ENCODE data around the gene HEATR5B.
A peak's percentile ranks its signal among the peaks of the same experiment; 100 is the strongest.

The HEATR5B gene

GRCh38 chr2:36964496-36965058 is 119.6 kb downstream of the HEATR5B start:
- no peak for DNase-seq (ENCODE audit: low read depth)
- TF ChIP-seq, protein P1, sequence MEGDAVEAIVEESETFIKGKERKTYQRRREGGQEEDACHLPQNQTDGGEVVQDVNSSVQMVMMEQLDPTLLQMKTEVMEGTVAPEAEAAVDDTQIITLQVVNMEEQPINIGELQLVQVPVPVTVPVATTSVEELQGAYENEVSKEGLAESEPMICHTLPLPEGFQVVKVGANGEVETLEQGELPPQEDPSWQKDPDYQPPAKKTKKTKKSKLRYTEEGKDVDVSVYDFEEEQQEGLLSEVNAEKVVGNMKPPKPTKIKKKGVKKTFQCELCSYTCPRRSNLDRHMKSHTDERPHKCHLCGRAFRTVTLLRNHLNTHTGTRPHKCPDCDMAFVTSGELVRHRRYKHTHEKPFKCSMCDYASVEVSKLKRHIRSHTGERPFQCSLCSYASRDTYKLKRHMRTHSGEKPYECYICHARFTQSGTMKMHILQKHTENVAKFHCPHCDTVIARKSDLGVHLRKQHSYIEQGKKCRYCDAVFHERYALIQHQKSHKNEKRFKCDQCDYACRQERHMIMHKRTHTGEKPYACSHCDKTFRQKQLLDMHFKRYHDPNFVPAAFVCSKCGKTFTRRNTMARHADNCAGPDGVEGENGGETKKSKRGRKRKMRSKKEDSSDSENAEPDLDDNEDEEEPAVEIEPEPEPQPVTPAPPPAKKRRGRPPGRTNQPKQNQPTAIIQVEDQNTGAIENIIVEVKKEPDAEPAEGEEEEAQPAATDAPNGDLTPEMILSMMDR (IDR thresholded peaks at IDR 0.05; ENCODE audit: control insufficient read depth, extremely low read depth, insufficient read depth): no peak
- H3K4me3 ChIP-seq (ENCODE audit: low read depth, low read length): no peak overlapping the region; the same call in 1 of the 2 replicates

DNA sequence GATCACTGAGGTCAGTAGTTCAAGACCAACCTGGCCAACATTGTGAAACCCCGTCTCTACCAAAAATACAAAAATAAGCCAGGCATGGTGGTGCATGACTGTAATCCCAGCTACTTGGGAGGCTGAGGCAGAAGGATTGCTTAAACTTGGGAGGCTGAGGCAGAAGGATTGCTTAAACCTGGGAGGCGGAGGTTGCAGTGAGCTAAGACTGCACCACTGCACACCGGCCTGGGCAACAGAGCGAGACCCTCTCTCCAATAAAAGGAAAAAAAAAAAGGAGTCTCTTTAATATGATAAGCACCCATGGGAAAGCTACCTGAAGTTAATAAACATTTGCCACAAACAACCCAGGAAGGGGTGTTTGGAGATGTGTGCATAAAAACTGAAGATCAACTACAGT is 120.4 kb downstream of the HEATR5B start:
- H3K4me3 ChIP-seq (ENCODE audit: low read depth, low read length): no peak overlapping the region
- TF ChIP-seq, protein P1 (IDR thresholded peaks at IDR 0.05; ENCODE audit: control insufficient read depth, extremely low read depth, insufficient read depth): no peak
- DNase-seq (ENCODE audit: low read depth): no peak

DNA sequence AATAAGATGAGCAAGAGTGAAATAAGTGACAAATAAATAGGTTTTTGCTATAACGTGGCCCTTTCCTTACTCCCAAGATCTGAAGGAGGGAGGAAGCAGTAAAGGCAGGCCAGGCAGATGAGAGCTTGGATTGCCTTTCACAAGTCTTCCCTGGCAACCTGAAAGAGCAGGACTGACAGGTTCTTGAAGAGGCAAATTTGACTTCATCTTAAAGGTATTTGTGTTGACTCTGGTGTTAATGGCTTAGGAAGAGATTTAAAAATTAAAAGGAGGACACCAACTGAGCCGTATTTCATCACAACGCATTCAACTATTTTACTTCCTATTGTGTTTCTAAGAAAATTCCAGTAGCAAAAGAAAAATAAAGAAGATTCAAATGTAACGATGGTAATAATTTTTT is 121.1 kb downstream of the HEATR5B start:
- DNase-seq (ENCODE audit: low read depth): peak; percentile 85
- H3K4me3 ChIP-seq (ENCODE audit: low read depth, low read length): no peak overlapping the region; the same call in 1 of the 2 replicates
- TF ChIP-seq, protein P1 (IDR thresholded peaks at IDR 0.05; ENCODE audit: control insufficient read depth, extremely low read depth, insufficient read depth): no peak

DNA sequence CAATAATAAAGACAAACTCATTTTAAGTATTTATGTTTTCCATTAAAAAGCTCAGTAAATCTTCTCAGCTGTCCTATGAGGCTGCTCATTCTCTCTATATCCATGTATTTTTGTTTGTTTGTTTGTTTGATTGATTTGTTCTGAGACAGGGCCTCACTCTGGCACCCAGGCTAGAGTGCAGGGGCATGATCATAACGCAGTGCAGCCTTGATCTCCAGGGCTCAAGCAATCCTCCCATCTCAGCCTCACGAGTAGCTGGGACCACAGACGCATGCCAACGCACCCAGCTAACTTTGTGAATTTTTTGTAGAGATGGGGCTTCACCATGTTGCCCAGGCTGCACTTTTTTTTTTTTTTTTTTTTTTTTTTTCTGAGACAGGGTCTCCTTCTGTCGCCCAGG is 123.4 kb downstream of the HEATR5B start:
- no peak for DNase-seq (ENCODE audit: low read depth)
- no peak overlapping the region for H3K4me3 ChIP-seq (ENCODE audit: low read depth, low read length)
- TF ChIP-seq, protein P1 (IDR thresholded peaks at IDR 0.05; ENCODE audit: control insufficient read depth, extremely low read depth, insufficient read depth): no peak

GRCh38 chr2:36960005-36960675 is 124.0 kb downstream of the HEATR5B start:
- peak; percentile 39 for DNase-seq (ENCODE audit: low read depth)
- no peak overlapping the region for H3K4me3 ChIP-seq (ENCODE audit: low read depth, low read length)
- TF ChIP-seq, protein P1 (IDR thresholded peaks at IDR 0.05; ENCODE audit: control insufficient read depth, extremely low read depth, insufficient read depth): peak; percentile 37

DNA sequence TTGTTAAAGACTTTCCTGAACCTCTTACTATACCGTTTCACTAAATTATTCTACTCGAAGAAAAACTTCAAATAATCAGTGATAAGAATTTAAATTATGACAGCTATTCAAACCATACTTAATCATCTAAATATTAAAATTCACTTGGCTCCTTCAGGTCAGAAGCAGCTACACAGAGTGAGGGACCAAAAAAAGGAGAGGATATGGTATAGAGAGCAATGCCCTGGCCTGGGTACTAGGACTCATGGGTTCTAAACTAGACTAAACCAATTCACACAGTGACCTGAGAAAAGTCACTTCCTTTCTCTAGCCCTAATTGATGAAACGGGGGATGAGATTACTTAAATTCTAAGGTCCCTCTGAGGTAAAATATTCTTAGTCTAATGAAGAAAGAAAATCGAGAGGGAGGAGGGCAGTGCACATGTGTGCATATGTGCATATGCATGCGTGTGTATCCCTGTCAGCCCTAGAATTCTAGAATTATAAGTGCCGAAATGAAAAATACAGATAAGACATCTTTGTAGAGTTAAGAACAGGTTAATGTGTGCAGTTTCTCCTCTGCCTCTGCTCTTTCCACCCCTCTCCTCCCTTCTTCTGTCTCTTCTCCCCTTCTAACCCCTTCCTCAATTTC is 129.1 kb downstream of the HEATR5B start:
- no peak overlapping the region for H3K4me3 ChIP-seq (ENCODE audit: low read depth, low read length)
- no peak for DNase-seq (ENCODE audit: low read depth)
- TF ChIP-seq, protein P1 (IDR thresholded peaks at IDR 0.05; ENCODE audit: control insufficient read depth, extremely low read depth, insufficient read depth): no peak
